HepG2 (cell line): Measurements from ENCODE around the gene LASP1. TPM values are rescaled to one million over a fixed set of nuclear protein-coding genes. Genes with fewer than 3 reads are reported as not detected.

ENCODE experiments used
- ATAC-seq: fragments of 200-7000 bp; cut with Tn5 transposase; 3 replicates; pipeline ENCODE4 v1.9.1; 2020; ENCODE audit warnings: mild to moderate bottlenecking, moderate library complexity
- BruUV-seq: library from RNA; stranded (reverse); fragments of 400-500 nt; replicated peaks from 2 replicates; lab custom pipeline; 2021; lab: Mats Ljungman, UMichigan
- CTCF ChIA-PET: fragments of 300-600 bp; formaldehyde crosslinking; extraction: SDS; loops from one replicate; lab custom pipeline; 2021; ENCODE audit warnings: low total read pairs, inconsistent platforms, low intra/inter-chr PET ratio; lab: Yijun Ruan, JAX
- POLR2A ChIA-PET: fragments of 350-600 bp; sonication (Branson Sonifier 250); formaldehyde crosslinking; loops from one replicate; lab custom pipeline; 2020; ENCODE audit warnings: antibody characterized with exemption, inconsistent platforms; lab: Yijun Ruan, JAX
- DNase-seq: peaks from one replicate; pipeline ENCODE4 v3.0.0-alpha.2; 2015; ENCODE audit warnings: low spot score
- FAIRE-seq: peaks from 3 replicates; lab custom pipeline; 2011; peaks lifted over from hg19 to GRCh38; lab: Jason Lieb, UNC
- H2AFZ ChIP-seq: one replicate; pipeline ENCODE4 v1.6.1; 2011; ENCODE audit warnings: low read length, inconsistent platforms
- H3K27ac ChIP-seq: fragments of 300-600 bp; 3 replicates; pipeline ENCODE4 v1.8.0; 2011; ENCODE audit warnings: mixed run types, mild to moderate bottlenecking, mixed read lengths, low read length, inconsistent platforms; ENCODE audit not compliant: insufficient read depth; ENCODE audit errors: extremely low read length
- H3K27me3 ChIP-seq, 2 experiments: fragments of 200-600 bp in 1 of 2; 2 replicates in 1 of 2; 3 replicates in 1 of 2; pipeline versions ENCODE4 v1.6.0 to v1.8.0; 2011; ENCODE audit warnings: low read length in 2 of 2, mild to moderate bottlenecking in 2 of 2, moderate library complexity in 2 of 2, inconsistent platforms in 1 of 2; ENCODE audit not compliant: insufficient read depth in 2 of 2, control insufficient read depth in 1 of 2
- H3K36me3 ChIP-seq, 2 experiments: fragments of 200-600 bp in 1 of 2; replicated peaks in 1 of 2; 2 replicates in 1 of 2; 3 replicates in 1 of 2; pipeline versions ENCODE4 v1.5.1 to v1.8.0; 2011; ENCODE audit warnings: low read length in 2 of 2, inconsistent platforms in 1 of 2; ENCODE audit not compliant: insufficient read depth in 2 of 2, control insufficient read depth in 1 of 2
- H3K4me1 ChIP-seq: 2 replicates; pipeline ENCODE4 v1.5.1; 2012; ENCODE audit warnings: low read length, inconsistent platforms; ENCODE audit not compliant: insufficient read depth
- H3K4me2 ChIP-seq: 2 replicates; pipeline ENCODE4 v1.6.0; 2011; ENCODE audit warnings: low read depth, low read length, inconsistent platforms
- H3K4me3 ChIP-seq, 3 experiments: fragments of 200-600 bp in 1 of 3; sonication (generic), shearing (Covaris generic) in 1 of 3; replicated peaks in 1 of 3; 2 replicates each; pipeline ENCODE4 v1.5.1; 2011 to 2016; ENCODE audit warnings: low read length in 3 of 3, inconsistent platforms in 2 of 3, low read depth in 2 of 3, mild to moderate bottlenecking in 2 of 3, control low read depth in 1 of 3, mixed read lengths in 1 of 3; ENCODE audit not compliant: insufficient read depth in 1 of 3
- H3K79me2 ChIP-seq: one replicate; pipeline ENCODE4 v1.6.1; 2011; ENCODE audit warnings: low read length, inconsistent platforms; ENCODE audit not compliant: insufficient read depth
- H3K9ac ChIP-seq: 2 replicates; pipeline ENCODE4 v1.6.0; 2011; ENCODE audit warnings: mild to moderate bottlenecking, low read depth, low read length, inconsistent platforms; ENCODE audit not compliant: insufficient read depth
- H3K9me3 ChIP-seq: 2 replicates; pipeline ENCODE4 v1.5.1; 2012; ENCODE audit warnings: mild to moderate bottlenecking, low read length
- H4K20me1 ChIP-seq: 2 replicates; pipeline ENCODE4 v1.6.0; 2011; ENCODE audit warnings: inconsistent platforms, mild to moderate bottlenecking, low read length, moderate library complexity; ENCODE audit not compliant: insufficient read depth
- ELF3 ChIP-seq: IDR thresholded peaks from 2 replicates; pipeline ENCODE4 v1.6.1; 2016; ENCODE audit warnings: missing genetic modification reagents, missing compliant biosample characterization
- FOXA3 ChIP-seq: IDR thresholded peaks from 2 replicates; pipeline ENCODE4 v1.6.1; 2016; ENCODE audit warnings: missing genetic modification reagents, missing compliant biosample characterization
- SRSF4 ChIP-seq: fragments of 200-400 bp; formaldehyde crosslinking; IDR thresholded peaks from one replicate; pipeline ENCODE4 v1.6.1; 2018; ENCODE audit warnings: mild to moderate bottlenecking, low read depth, low read length, moderate library complexity; ENCODE audit not compliant: poor library complexity, severe bottlenecking
- ZBTB14 ChIP-seq: sonication (generic); formaldehyde crosslinking; IDR thresholded peaks from 2 replicates; pipeline ENCODE4 v1.4.0; 2020; ENCODE audit warnings: missing genetic modification reagents
- ZNF318 ChIP-seq: sonication (generic); formaldehyde crosslinking; IDR thresholded peaks from 2 replicates; pipeline ENCODE4 v1.4.0; 2020; ENCODE audit warnings: mild to moderate bottlenecking, missing genetic modification reagents
- WGBS: methylation state at CpG from one replicate; pipeline ENCODE4 v1.1.6; 2017; ENCODE audit warnings: low lambda C conversion rate; 5-methylcytosine and 5-hydroxymethylcytosine counted together
- in situ Hi-C: cut with HindIII; loops from 2 replicates; pipeline ENCODE4 v1.10.0; 2017; ENCODE audit warnings: low pct_unique_long_range_greater_than_20kb; ENCODE audit not compliant: extremely low pct_ligation_motif_present
- intact Hi-C: fragments of 100-400 bp; cut with micrococcal nuclease; formaldehyde crosslinking; loops from one replicate; pipeline ENCODE4 v1.10.0; 2022; ENCODE audit not compliant: unreplicated experiment
- polyA plus RNA-seq, 8 experiments: library from polyadenylated mRNA; depleted of rRNA in 3 of 8; stranded (reverse) in 7 of 8; unstranded in 1 of 8; fragments of >200 nt; fragmentation: Illumina TruSeq in 4 of 8; extraction: Trizol in 4 of 8; gene quantifications; 2 replicates each; pipeline versions ENCODE4 v1.2.1 to v1.2.3, GENCODE V29; 2011 to 2016; ENCODE audit warnings: low read depth in 4 of 8, missing spikeins in 1 of 8, mixed read lengths in 1 of 8; ENCODE audit not compliant: insufficient read depth in 1 of 8
- total RNA-seq, 5 experiments: library from RNA; depleted of rRNA; stranded (reverse); fragments of >200 nt; fragmentation: Illumina TruSeq; extraction: Trizol; gene quantifications; 2 replicates each; pipeline ENCODE4 v1.2.3, GENCODE V29; 2016; ENCODE audit warnings: low read depth in 1 of 5
- TF ChIP-seq, protein P1 (sequence below): sonication (generic); formaldehyde crosslinking; IDR thresholded peaks from 2 replicates; pipeline ENCODE4 v1.4.0; 2020; ENCODE audit warnings: low read depth, missing genetic modification reagents
- TF ChIP-seq, protein P2 (sequence below): sonication (generic); formaldehyde crosslinking; IDR thresholded peaks from 2 replicates; pipeline ENCODE4 v1.4.0; 2020; ENCODE audit warnings: missing genetic modification reagents, mild to moderate bottlenecking, borderline replicate concordance

Gene LASP1
- total and polyA plus RNA-seq, 2 of the 13 experiments (the other 11 are each of a cell fraction or from before 2014, with no cell fraction given), result 70.1 to 97.0 TPM

DNA sequence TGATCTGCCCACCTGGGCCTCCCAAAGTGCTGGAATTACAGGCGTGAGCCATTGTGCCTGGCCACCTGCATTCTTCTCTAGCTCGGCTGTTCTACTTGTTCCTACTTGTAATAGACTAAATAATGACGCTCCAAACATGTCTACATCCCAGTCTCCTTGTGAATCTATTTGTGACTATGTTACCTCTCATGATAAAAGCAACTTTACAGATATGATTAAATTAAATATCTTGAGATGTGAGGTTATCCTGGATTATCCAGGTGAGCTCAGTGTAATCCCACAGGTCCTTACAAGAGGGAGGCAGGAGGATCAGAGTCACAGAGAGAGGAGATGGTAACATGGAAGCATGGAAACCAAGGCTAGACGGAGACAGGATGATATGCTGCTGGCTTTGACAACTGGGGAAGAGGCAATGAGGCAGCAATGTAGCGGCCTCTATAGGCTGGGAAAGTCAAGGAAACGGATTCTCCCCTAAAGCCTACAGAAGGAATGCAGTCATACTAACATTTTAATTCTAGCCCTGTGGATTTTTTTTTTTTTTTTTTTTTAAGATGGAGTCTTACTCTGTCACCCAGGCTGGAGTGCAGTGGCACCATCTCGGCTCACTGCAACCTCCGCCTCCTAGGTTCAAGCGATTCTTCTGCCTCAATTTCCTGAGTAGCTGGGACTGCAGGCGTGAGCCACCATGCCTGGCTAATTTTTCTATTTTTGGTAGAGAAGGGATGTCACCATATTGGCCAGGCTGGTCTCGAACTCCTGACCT is 5.0 kb upstream of the LASP1 start:
- H3K4me3 ChIP-seq, result no peak overlapping the region
- 37% methylated on average over 11 of the region's 11 CpGs for WGBS
- H3K36me3 ChIP-seq, result no peaks in the 10 kb centered on the region
- H3K4me1 ChIP-seq, result peaks cover 27% of the 10 kb centered on the region
- H3K4me2 ChIP-seq, result peak overlapping the region; percentile 34
- H3K9me3 ChIP-seq, result no peaks in the 10 kb centered on the region
- in situ Hi-C loops, result loop anchor here (5.0 kb wide), 1 partner anchor 287 kb away; the partner anchor contains the start of gene PLXDC1
- no peaks in the 10 kb centered on the region for H3K79me2 ChIP-seq
- ChIA-PET CTCF (no interaction called here), POLR2A (interaction anchor here (0.7 to 0.8 kb wide), 2 partner anchors 11 to 193 kb away, joined by 4 read pairs; partner anchors contain the start of gene RPL23)
- H4K20me1 ChIP-seq, result no peaks in the 10 kb centered on the region
- BruUV-seq, result no TSS peak
- intact Hi-C loops, result loop anchor here (1.0 to 5.0 kb wide), 2 partner anchors 40 to 113 kb away; partner anchors contain the start of genes CWC25 and PSMB3
- FAIRE-seq (peak; percentile 87), ATAC-seq (no peak; the same call in 2 of the 3 replicates), DNase-seq (peak; percentile 66)
- no peak overlapping the region for H3K9ac ChIP-seq
- H3K27ac ChIP-seq, result no peak overlapping the region
- H2AFZ ChIP-seq, result no peak overlapping the region
- H3K27me3 ChIP-seq, result no peaks in the 10 kb centered on the region; a peak in 1 of 5 replicates
- TF ChIP-seq FOXA3 (CRISPR knock-in tag) (peak; percentile 50), SRSF4 (no peak), ZBTB14 (CRISPR knock-in tag) (no peak), ELF3 (peak; percentile 68; the same call in 1 of the 2 replicates), ZNF318 (CRISPR knock-in tag) (no peak)
- TF ChIP-seq, protein P1, sequence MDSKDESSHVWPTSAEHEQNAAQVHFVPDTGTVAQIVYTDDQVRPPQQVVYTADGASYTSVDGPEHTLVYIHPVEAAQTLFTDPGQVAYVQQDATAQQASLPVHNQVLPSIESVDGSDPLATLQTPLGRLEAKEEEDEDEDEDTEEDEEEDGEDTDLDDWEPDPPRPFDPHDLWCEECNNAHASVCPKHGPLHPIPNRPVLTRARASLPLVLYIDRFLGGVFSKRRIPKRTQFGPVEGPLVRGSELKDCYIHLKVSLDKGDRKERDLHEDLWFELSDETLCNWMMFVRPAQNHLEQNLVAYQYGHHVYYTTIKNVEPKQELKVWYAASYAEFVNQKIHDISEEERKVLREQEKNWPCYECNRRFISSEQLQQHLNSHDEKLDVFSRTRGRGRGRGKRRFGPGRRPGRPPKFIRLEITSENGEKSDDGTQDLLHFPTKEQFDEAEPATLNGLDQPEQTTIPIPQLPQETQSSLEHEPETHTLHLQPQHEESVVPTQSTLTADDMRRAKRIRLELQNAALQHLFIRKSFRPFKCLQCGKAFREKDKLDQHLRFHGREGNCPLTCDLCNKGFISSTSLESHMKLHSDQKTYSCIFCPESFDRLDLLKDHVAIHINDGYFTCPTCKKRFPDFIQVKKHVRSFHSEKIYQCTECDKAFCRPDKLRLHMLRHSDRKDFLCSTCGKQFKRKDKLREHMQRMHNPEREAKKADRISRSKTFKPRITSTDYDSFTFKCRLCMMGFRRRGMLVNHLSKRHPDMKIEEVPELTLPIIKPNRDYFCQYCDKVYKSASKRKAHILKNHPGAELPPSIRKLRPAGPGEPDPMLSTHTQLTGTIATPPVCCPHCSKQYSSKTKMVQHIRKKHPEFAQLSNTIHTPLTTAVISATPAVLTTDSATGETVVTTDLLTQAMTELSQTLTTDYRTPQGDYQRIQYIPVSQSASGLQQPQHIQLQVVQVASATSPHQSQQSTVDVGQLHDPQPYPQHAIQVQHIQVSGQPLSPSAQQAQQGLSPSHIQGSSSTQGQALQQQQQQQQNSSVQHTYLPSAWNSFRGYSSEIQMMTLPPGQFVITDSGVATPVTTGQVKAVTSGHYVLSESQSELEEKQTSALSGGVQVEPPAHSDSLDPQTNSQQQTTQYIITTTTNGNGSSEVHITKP (CRISPR knock-in tag), result peak; percentile 66; the same call in 1 of the 2 replicates
- TF ChIP-seq, protein P2, sequence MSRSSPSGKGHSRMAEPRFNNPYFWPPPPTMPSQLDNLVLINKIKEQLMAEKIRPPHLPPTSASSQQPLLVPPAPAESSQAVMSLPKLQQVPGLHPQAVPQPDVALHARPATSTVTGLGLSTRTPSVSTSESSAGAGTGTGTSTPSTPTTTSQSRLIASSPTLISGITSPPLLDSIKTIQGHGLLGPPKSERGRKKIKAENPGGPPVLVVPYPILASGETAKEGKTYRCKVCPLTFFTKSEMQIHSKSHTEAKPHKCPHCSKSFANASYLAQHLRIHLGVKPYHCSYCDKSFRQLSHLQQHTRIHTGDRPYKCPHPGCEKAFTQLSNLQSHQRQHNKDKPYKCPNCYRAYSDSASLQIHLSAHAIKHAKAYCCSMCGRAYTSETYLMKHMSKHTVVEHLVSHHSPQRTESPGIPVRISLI (CRISPR knock-in tag), result peak; percentile 53; the same call in 1 of the 2 replicates
